GM21381 (cell line): ENCODE measurements around the gene TMEM269.
"Not testable (repeated sequence)": the region's sequence is repeated elsewhere in the genome, so short reads cannot be mapped to it uniquely, and the experiment has no call there.

ENCODE experiments used
- ATAC-seq: cut with Tn5 transposase; IDR thresholded peaks from one replicate; pipeline ENCODE4 v1.9.1; 2021; ENCODE audit warnings: mild to moderate bottlenecking, moderate library complexity; ENCODE audit not compliant: unreplicated experiment

The TMEM269 gene

DNA sequence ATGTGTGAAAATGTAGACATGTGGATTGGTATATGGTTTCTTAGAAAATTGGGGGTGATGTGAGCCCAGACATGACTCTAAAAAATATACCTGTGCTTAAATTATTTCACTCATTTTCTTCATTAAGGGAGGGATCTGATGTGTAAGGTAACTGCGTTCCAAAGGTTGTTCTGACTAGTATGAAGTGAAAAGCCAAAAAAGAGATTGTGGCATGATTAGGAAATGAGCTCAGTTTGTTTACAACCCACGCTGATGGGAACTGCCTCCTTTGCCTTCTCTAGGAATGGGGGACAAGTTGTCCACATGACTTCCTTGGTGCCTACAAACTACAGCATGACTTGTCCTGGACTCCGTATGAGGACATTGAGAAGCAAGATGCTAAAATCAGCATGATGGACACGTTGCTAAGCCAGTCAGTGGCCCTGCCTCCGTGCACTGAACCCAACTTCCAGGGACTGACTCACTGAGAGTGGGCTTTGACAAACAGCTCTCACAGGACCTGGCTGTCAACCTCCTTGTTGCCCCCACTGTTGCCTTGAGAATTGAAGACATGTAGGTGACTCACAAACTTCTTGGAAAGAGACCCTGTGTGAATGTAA is 9.8 kb upstream of the TMEM269 start:
- no peak for ATAC-seq

DNA sequence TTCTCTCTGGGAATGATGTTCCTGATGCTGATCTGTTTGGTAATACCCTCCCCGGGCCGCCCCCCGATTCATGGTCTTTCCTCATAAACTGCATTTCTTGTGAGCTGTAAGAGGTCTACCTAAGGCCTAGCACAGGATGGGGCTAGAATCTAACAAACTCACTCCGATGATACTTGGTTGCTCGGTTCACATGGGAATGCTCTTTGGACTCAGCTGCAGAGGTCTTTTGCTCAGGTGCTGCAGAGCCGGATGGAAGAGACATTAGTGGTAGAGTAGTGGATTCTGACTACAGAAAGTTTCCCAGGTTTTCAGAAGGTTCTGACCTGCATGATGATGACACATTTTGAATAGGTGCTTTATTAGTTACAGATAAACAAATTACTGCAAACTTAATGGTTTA is 8.3 kb upstream of the TMEM269 start:
- no peak for ATAC-seq

DNA sequence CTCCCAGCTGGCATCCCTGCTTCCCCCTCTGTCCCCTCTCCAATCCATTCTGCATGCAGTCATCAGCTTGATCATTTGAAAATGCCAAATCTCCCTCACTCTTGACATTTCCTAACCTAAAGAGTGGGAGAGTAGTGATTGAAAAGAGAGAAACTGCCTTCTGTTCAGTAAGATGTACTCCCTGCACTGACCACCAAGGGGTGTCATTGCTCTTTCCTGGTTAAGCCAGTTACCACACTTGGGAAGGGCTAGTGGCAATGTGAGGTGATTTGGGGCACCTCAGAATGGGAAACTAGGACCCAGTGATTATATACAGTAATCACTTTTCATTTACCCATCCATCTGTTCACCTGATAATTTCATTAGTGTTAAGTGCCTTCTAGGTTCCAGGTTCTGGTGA is 6.9 kb upstream of the TMEM269 start:
- ATAC-seq: no peak

DNA sequence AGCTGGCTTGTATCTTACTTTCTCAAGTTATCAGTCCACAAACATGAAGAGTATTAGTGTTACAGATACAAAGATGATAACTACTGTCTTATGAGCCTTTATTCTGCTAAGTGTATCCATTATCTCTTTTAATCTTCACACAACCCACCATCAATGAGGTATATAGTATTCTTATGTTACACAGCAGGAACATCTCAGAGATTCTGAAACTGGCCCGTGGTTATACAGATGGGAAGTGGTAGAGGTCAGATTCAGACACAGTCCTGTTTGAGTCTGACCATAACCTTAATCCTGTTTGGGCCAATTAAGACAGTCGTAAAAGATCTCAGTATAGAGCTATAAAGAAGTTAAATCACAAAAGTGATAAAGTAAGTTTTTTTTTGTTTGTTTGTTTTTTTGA is 5.1 kb upstream of the TMEM269 start:
- ATAC-seq: no peak

DNA sequence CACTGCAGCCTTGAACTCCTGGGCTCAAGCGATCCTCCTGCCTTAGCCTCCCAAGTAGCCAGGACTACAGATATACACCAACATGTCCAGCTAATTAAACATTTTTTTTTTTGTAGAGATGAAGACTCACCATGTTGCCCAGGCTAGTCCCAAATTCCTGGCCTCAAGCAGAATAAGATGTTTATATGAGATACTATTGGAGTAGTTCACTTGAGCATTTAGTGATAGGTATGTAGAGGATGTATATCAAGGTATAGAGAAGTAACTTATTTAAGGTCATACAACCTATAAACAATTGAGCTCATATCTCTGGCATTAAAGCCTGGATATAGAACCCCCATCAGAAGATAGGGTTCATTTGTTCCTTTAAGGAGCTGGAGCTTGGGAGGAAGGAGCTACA is 4.6 kb upstream of the TMEM269 start:
- no peak for ATAC-seq

DNA sequence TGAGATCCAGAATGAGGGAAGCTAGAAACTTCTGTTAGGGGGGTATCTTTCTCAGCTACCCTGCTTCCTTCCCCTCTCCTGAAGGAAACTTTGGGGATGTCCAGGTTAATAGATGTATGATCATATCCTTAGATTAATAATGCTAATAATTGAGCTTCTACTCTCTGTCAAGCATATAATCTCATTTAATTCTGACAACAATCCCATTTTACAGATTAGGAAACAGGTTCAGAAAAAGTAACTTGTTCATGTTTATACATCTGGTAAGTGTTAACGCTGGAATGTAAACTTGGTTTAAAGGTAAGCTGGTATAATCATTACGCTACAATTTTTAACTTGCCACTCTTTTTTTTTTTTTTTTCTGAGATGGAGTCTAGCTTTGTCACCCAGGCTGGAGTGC is 1.7 kb upstream of the TMEM269 start:
- no peak for ATAC-seq

DNA sequence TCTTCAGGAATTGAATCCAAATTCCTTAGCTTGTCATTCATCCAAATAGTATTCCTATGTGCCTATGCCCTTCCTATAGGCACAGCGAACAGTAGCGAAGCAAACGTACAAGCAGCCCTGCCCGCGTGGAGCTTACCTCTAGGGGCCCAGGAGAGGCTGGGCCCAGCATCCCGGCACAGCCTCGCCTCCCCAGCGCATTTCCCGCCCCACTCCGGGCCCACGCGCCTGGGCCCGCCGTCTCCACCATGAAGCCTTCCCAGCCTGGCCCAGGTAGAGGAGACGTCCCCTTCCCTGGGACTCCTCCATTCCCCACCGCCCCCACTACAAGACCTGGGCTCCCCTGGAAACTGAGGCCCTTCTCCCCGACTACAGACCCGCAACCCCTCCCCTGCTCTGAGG is 245 bp upstream of the TMEM269 start:
- ATAC-seq: no peak

DNA sequence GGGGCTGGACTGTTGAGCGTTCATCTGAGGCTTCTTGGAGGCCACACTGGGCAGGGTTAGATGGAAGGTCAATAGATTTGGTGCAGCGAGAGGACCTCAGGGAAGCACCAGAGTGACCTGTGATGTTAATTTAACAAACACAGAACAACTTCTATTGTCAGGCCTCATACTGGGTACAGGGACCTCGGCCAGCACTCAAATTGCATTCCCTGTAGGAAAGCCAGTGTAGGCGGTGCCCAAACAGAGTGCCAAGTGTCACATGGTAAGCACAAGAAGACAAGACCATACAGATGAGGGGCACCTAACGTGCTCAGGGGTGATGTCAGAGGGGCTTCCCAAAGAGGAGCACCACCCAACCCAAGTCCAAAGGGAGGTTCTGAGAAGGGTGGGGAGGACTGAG is 1.3 kb downstream of the TMEM269 start:
- no peak for ATAC-seq

DNA sequence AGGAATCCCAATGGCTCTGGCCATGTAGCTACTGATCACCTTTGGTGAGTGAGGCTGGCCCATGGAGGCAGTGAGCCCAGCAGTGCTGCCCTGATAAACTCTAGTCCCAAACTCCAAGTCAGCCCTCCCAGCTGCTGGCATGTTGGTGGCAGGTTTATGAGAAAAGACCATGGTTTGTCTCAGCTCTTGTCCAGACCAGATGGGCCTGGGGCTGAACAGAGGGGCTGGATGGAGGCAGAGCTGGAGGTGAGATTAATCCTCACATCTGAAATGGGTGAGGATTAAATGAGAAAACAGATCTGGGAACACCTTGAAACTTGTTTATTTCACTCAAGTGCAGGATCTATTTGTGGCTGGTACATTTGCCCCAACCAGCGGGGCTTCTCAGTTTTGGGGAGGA is 3.2 kb downstream of the TMEM269 start:
- ATAC-seq: no peak

DNA sequence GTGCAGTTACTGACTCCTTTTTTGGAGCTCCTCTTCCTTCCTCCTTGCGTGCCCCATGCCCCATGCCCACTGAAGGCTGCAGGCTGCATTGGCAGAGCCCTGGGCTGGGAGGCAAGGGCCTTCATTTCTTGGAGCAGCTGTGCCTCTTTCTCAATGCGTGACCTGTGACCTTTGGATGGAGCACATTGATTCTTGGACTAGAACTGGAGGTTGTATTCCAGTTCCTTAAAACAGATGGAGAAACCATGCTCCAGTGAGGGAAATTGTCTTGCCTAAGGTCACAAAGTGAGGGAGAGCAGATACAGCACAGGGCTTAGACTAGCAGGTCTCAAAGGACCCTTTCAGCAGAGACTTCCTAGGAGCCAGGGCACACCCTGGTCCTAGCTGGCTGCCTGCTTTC is 9.0 kb downstream of the TMEM269 start:
- no peak for ATAC-seq

DNA sequence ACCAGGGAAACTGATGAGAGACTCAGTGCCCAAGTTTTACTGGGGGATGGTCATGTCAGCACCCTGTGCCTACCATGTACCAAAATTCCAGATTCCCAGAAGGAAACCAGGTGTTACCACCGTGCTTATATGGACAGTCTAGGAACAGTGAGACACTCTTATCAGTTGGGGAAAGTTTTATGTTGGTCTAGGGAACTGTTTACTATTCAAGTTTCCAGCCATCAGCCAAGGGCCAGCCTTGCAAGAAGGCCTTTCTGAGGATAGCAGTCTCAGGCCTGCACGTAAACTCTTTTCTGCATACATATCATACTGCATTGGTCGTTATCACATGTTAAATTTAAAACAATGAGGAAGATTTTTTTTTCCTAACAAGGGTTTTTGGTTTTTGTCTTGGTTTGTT is 12.6 kb downstream of the TMEM269 start:
- ATAC-seq: no peak

DNA sequence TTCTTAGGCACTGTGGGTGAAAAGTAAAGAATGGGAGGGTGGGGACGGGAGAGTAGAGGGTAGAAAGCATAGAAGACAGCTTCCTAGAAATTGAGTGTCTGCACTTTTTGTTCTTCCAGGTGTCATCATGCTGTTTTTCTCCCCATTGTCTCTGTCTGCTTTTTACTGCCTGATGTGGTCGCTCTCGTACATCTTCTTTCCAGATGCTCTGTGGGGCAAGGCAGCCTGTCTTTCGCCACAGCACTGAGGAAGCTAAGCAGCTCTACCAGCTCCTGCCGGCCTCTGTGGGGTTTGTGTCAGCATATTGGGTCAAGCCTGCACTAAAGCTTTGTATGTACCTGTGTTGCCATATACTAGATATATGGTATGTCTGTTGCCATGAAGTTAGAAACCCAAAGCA is 13.2 kb downstream of the TMEM269 start:
- ATAC-seq: no peak

DNA sequence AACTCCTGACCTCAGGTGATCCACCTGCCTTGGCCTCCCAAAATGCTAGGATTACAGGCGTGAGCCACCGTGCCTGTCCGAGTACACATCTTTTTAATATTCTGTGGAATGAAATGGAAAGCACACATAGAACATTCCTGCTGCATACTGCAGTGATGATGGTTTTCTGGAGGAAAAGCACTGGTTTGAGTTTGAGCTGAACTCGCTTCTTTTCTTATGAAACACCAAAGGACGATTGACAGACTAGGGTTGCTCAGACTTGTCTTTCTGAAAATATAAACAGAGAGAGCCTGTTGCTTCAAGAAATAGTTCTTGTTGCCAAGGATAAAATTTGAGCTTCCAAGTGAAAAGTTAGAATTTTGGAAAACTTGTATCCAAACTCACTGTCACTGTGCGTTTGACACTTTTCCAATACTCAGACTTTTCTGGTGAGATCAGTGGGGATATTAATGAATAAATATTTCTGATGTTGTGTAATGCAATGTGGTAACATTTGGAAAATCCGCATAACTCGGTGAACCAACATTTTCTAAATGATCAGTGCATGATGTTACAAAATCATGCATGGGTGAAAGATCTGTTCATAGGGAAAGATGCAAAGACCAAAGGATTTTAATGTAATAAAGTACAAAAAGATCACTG is 17.2 kb downstream of the TMEM269 start:
- no peak for ATAC-seq

DNA sequence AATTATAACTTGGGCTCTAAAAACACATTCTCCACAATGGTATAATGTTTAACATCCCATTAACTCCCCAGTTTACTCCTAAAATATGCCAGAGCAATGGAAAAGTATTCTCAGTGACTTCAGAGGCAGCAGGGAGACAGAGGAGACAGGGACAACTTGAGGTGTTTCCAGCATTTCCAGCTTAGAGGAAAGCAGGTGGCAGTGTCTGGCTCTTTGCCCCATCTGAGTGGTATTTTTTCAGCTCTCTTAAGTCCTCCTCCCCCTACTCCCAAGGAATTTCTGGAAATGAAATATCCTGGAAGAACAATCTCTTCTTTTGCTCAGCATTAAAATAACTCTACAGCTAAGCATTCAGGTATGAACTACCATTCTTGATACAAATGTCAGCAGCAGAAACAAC is 21.4 kb downstream of the TMEM269 start:
- no peak for ATAC-seq

DNA sequence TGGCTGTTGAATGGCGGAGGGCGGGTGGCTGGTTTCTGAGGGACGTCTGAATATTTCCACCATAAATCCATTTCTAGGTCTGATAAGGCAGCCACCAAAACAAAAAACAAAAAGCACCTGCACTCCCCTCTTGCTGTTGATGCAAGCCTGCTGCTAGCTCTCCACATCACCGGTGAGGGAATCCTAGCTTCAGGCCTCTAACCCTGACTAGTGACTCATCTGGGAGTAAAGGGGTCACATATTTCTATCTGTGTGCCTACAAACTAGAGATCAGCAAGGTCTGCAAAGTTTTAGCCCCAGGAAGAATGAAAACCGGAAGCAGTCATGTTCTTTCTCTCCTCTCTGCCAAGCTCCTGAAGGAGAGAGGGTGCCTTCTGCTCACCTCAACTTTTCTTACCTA is 21.8 kb downstream of the TMEM269 start:
- ATAC-seq: no peak

DNA sequence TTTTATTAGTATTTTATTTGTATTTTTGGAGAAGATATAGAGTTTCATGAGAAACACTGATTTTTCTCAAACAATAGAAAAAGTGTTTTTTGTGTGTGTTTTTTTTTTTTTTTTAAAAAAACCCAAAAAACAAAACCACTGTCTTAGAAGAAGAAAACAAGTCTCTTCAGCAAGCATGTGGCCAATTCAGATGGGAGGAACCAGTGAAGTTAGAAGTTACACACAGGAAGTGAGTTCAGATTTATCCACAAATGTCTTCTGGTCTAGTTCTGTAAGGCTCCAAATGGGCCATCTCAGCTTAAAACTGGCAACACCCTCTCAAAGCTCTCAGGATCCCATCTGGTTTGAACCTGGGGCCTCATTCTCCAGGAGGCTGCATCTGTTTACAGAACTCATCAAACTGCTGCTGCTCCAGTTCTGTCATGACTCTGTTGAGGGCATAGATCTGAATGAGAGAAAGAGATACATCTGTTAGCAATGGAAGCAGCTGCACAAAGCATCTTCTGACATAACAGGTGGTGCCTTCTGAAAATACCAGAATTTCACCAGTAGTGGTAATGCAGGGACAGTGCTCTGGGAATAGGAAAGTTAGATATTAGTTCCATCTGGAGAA is 22.4 kb downstream of the TMEM269 start:
- no peak for ATAC-seq

DNA sequence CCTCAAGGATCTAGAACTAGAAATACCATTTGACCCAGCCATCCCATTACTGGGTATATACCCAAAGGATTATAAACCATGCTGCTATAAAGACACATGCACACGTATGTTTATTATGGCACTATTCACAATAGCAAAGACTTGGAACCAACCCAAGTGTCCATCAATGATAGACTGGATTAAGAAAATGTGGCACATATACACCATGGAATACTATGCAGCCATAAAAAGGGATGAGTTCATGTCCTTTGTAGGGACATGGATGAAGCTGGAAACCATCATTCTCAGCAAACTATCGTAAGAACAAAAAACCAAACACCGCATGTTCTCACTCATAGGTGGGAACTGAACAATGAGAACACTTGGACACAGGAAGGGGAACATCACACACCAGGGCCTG is 30.0 kb downstream of the TMEM269 start:
- not testable (repeated sequence) for ATAC-seq

DNA sequence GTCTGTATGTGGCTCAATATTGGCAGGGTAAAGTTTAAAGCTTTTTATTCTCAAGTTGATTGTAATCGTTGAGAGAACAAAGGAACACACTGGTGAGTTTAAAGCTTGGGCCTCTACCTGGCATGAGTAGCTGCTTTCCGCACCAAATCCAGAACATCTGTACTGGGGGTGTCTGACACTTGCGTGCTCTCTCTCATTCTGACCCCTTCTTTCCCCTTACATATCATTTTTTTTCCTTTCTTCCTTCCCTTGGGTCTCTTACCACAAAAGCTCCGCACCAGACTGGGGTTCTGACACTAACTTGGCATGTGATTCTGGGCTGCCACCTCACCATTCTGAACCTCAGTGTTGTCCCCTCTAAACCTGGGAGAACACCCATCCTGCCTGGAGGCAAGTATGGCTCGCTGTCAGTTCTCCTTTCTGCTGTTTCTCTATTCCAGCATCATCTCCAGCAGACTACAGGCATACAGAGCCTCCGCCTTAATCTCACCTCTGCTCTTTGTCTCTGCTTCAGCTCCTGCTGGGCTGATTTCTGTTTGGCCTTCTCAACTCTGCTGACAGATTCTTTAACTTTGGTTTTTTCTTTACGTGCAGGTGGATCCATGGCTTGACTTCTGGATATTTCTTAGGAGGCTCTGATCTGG is 31.3 kb downstream of the TMEM269 start:
- ATAC-seq: no peak

DNA sequence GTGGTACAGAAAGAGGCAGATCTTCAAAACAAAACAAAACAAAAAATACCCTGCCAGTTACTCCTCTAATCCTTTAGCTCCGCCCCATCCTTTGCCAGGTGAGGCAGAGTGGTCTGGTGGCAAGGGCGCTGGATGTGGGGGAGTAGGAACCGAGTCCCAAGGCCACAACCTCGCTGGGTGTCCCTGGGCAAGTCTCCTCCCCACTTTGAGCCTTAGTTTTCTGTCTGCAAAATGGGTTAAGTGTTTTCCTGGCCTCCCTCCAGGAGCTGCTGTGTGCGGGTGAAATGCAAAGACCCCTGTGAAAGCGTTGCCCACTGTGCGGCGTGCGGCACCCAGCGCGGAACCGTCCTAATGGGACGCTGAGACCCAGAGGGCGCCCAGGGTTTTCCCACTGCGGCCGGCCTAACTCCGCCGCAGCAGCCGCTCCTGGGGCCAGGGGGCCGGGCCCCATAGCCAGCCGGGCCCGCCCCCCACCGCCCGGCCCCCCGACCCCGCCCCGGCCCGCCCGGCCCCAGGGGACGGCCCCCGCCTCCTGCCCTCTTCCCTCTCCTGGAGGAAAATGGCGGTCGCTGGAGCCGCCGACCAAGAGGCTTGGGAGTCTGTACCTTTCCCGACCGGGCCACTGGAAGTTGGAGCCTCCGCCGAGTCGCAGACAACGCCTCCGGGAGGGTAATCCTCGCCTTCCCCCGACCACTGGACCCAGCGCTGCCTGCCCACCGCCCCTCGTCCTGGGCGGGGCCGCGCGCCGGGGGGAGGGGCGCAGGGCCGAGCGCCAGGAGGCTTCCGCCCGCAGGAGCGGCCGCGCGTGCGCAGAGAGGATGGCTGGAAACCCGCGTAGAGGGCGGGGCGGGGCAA is 32.0 kb downstream of the TMEM269 start, which contains the start of the genes ERMAP and SVBP:
Gene ERMAP, plus strand, starts transcription at position 538 of the 855 bp plus-strand sequence. CDS start 13,327 bp downstream, outside the sequence.
Gene SVBP, minus strand, starts transcription at position 813 of the 855 bp plus-strand sequence. CDS start 853 bp downstream, outside the sequence.
- ATAC-seq: peak; percentile 85

DNA sequence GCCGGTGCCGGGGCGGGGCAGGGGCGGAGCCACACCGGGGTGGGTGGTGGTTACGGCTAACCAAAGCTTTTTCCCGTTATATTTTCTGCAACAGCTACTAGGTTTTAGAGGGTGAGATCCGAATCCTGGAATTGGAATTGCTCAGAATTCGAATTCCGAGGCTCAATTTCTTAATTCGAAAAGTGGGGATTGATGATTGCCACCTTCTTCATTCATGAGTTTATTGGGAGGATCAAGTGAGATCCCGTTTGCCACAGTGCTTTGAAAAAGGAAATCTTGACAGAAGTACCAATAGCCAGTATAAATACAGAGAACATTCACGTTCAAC is 32.6 kb downstream of the TMEM269 start:
- peak; percentile 2 for ATAC-seq

DNA sequence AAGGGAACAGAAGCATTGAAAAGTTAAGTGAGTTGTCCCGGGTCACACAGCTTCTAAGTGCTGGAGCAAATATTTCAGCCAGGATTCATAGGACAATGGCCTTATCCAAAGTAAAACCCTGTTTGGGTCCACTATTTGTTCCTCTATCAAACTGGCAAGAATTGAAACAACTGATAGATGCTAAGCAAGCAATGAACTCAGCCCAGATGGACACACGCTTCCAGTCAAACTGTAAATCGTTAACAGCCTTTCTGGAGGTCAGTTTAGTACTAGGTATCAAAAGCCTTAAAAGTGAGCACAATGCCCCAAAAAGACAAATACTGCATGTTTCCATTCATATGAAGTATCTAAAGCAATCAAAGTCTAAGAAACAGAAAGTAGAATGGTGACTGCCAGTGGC is 33.2 kb downstream of the TMEM269 start:
- ATAC-seq: no peak
